HCT116 (cell line): Measurements from ENCODE around the gene NUB1. TPM values are rescaled to one million over a fixed set of nuclear protein-coding genes. Genes with fewer than 3 reads are reported as not detected.

Experiments used
- ATAC-seq: fragments of 200-7000 bp; cut with Tn5 transposase; 2 replicates; pipeline ENCODE4 v1.9.1; 2020; ENCODE audit warnings: mild to moderate bottlenecking, moderate library complexity
- BruUV-seq: library from RNA; stranded (reverse); fragments of 400-500 nt; replicated peaks from 2 replicates; lab custom pipeline; 2021; lab: Mats Ljungman, UMichigan
- CTCF ChIA-PET: fragments of 300-600 bp; sonication (Branson Sonifier 250); formaldehyde crosslinking; loops from one replicate; lab custom pipeline; 2021; ENCODE audit warnings: antibody characterized with exemption; lab: Charles Lee
- POLR2A ChIA-PET: fragments of 300-600, 350-600 bp; sonication (Branson Sonifier 250); formaldehyde crosslinking; loops from one replicate; lab custom pipeline; 2021; ENCODE audit warnings: antibody characterized with exemption; lab: Charles Lee
- RAD21 ChIA-PET, 2 experiments: fragments of 300-600 bp; sonication (Branson Sonifier 250); formaldehyde crosslinking; loops; one replicate each; lab custom pipeline; 2023; ENCODE audit warnings: low total read pairs in 2 of 2; ENCODE audit not compliant: uncharacterized antibody in 2 of 2, unreplicated experiment in 2 of 2, low non-redundant PET in 1 of 2; lab: Charles Lee
- DNase-seq: peaks from one replicate; pipeline ENCODE4 v3.0.0-alpha.2; 2010; ENCODE audit warnings: low read depth, low spot score
- H2AFZ ChIP-seq: fragments of 200-600 bp; shearing (Covaris generic), sonication (generic); 2 replicates; pipeline ENCODE4 v1.6.1; 2017; ENCODE audit warnings: low read depth, mixed run types, mixed read lengths, antibody characterized with exemption, low read length; ENCODE audit not compliant: poor library complexity, severe bottlenecking
- H3K27ac ChIP-seq: 2 replicates; pipeline ENCODE4 v1.5.1; 2012; ENCODE audit warnings: low read depth, low read length
- H3K27me3 ChIP-seq: fragments of 200-600 bp; sonication (generic); 2 replicates; pipeline ENCODE4 v1.6.1; 2016; ENCODE audit warnings: mixed run types, low read length, mixed read lengths; ENCODE audit not compliant: insufficient read depth
- H3K36me3 ChIP-seq, 2 experiments: fragments of 200-500 bp in 1 of 2; fragments of 200-600 bp in 1 of 2; sonication (Bioruptor generic) in 1 of 2; sonication (generic) in 1 of 2; 2 replicates each; pipeline versions ENCODE4 v1.5.1 to v1.6.1; 2014 to 2016; ENCODE audit warnings: low read length in 2 of 2, inconsistent platforms in 1 of 2, mixed read lengths in 1 of 2, mixed run types in 1 of 2; ENCODE audit not compliant: insufficient read depth in 2 of 2, control insufficient read depth in 1 of 2
- H3K4me1 ChIP-seq, 2 experiments: fragments of 200-600 bp in 1 of 2; sonication (generic) in 1 of 2; 2 replicates each; pipeline versions ENCODE4 v1.5.1 to v1.6.1; 2012 to 2017; ENCODE audit warnings: low read length in 2 of 2, inconsistent platforms in 1 of 2, mild to moderate bottlenecking in 1 of 2, mixed read lengths in 1 of 2, mixed run types in 1 of 2, moderate library complexity in 1 of 2; ENCODE audit not compliant: insufficient read depth in 2 of 2, control insufficient read depth in 1 of 2
- H3K4me2 ChIP-seq: fragments of 200-600 bp; sonication (generic); 2 replicates; pipeline ENCODE4 v1.6.1; 2017; ENCODE audit warnings: mixed run types, low read length, mixed read lengths
- H3K4me3 ChIP-seq, 2 experiments: fragments of 200-600 bp in 1 of 2; sonication (generic) in 1 of 2; replicated peaks in 1 of 2; 2 replicates each; pipeline ENCODE4 v1.5.1; 2011 to 2016; ENCODE audit warnings: low read length in 2 of 2, control low read depth in 1 of 2, low read depth in 1 of 2, mild to moderate bottlenecking in 1 of 2, mixed read lengths in 1 of 2, mixed run types in 1 of 2
- H3K79me2 ChIP-seq: fragments of 200-600 bp; sonication (generic); 2 replicates; pipeline ENCODE4 v1.6.1; 2017; ENCODE audit warnings: mild to moderate bottlenecking, mixed run types, low read length, moderate library complexity, mixed read lengths; ENCODE audit not compliant: insufficient read depth
- H3K9ac ChIP-seq: fragments of 200-600 bp; sonication (generic); 2 replicates; pipeline ENCODE4 v1.6.1; 2016; ENCODE audit warnings: low read length, mixed read lengths
- H3K9me2 ChIP-seq: fragments of 200-600 bp; sonication (generic), shearing (Covaris generic); 2 replicates; pipeline ENCODE4 v1.6.1; 2017; ENCODE audit warnings: mixed run types, mild to moderate bottlenecking, moderate library complexity; ENCODE audit not compliant: insufficient read depth
- H3K9me3 ChIP-seq, 2 experiments: fragments of 200-500 bp in 1 of 2; fragments of 200-600 bp in 1 of 2; sonication (Bioruptor generic) in 1 of 2; sonication (generic) in 1 of 2; 2 replicates each; pipeline ENCODE4 v1.6.1; 2014 to 2017; ENCODE audit warnings: low read length in 2 of 2, mixed read lengths in 2 of 2, inconsistent platforms in 1 of 2, low read depth in 1 of 2, mild to moderate bottlenecking in 1 of 2, mixed run types in 1 of 2, moderate library complexity in 1 of 2; ENCODE audit not compliant: control insufficient read depth in 1 of 2, insufficient read depth in 1 of 2
- H4K20me1 ChIP-seq: fragments of 200-600 bp; sonication (generic), shearing (Covaris generic); 2 replicates; pipeline ENCODE4 v1.6.1; 2017; ENCODE audit warnings: mixed run types, mild to moderate bottlenecking, moderate library complexity; ENCODE audit not compliant: insufficient read depth
- CBX3 ChIP-seq: IDR thresholded peaks from 2 replicates; pipeline ENCODE4 v1.6.1; 2012; ENCODE audit warnings: low read depth
- CEBPB ChIP-seq: IDR thresholded peaks from 2 replicates; pipeline ENCODE4 v1.6.1; 2012; ENCODE audit warnings: low read depth
- EGR1 ChIP-seq: IDR thresholded peaks from 2 replicates; pipeline ENCODE4 v1.6.1; 2012; ENCODE audit warnings: low read depth
- EZH2 ChIP-seq: fragments of 200-600 bp; sonication (generic); IDR thresholded peaks from 2 replicates; pipeline ENCODE4 v1.6.1; 2017; ENCODE audit warnings: antibody characterized with exemption, mixed run types
- POLR2A ChIP-seq: IDR thresholded peaks from 2 replicates; pipeline ENCODE4 v1.7.0; 2011; ENCODE audit warnings: borderline replicate concordance; ENCODE audit not compliant: insufficient read depth, insufficient read length; ENCODE audit errors: extremely low read depth
- RAD21 ChIP-seq: IDR thresholded peaks from 2 replicates; pipeline ENCODE4 v1.6.1; 2012; ENCODE audit warnings: low read depth, mild to moderate bottlenecking
- REST ChIP-seq: IDR thresholded peaks from 2 replicates; pipeline ENCODE4 v1.6.1; 2012; ENCODE audit warnings: low read depth
- SIN3A ChIP-seq: IDR thresholded peaks from 2 replicates; pipeline ENCODE4 v1.6.1; 2012; ENCODE audit warnings: low read depth
- TCF7L2 ChIP-seq: IDR thresholded peaks from 2 replicates; pipeline ENCODE4 v1.7.0; 2011; ENCODE audit warnings: borderline replicate concordance, inconsistent platforms; ENCODE audit not compliant: insufficient read depth, insufficient read length; ENCODE audit errors: extremely low read depth
- ZNF274 ChIP-seq: fragments of 200-500 bp; sonication (Bioruptor generic); IDR thresholded peaks from 2 replicates; pipeline ENCODE4 v1.6.1; 2014; ENCODE audit warnings: mild to moderate bottlenecking, low read depth, low read length, inconsistent platforms
- intact Hi-C: fragments of 100-400 bp; cut with micrococcal nuclease; formaldehyde crosslinking; loops from 2 replicates; pipeline ENCODE4 v1.10.0; 2022
- total RNA-seq: library from RNA; stranded (reverse); gene quantifications from one replicate; pipeline ENCODE4 v1.2.1, GENCODE V29; 2021; ENCODE audit not compliant: unreplicated experiment
- TF ChIP-seq, protein P1 (sequence below): IDR thresholded peaks from 2 replicates; pipeline ENCODE4 v1.6.1; 2012

NUB1 gene
- total RNA-seq, 1 experiment from 2014 or later, result 44.0 TPM

DNA sequence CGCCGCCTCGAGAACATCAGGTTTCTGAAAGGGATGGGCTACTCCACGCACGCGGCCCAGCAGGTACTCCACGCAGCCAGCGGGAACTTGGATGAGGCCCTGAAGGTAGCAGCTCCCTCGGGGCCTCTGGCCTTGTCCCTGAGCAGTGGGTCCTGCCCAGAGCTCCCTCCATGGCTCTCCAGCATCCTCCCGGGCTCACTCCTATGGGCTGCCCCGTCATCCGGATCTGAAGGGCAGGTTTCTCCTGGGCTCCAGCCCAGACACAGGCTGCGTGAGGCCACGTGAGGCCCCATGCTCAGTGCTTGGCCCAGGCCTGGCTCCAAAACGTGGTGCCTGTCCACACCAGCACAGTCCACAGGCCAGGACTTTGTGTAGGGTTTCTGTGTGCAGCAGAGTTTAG, 32.5 kb downstream of the NUB1 start:
- intact Hi-C loops, result no loop called here
- Histone ChIP-seq H3K27ac (no peak overlapping the region), H3K4me3 (no peak overlapping the region), H3K9me3 (no peaks in the 10 kb centered on the region), H3K36me3 (no peaks in the 10 kb centered on the region; a peak in 1 of 4 replicates), H3K27me3 (no peaks in the 10 kb centered on the region), H4K20me1 (no peaks in the 10 kb centered on the region), H3K9ac (no peak overlapping the region), H3K4me2 (no peak overlapping the region), H3K9me2 (no peaks in the 10 kb centered on the region), H3K79me2 (no peaks in the 10 kb centered on the region), H3K4me1 (no peaks in the 10 kb centered on the region), H2AFZ (no peak overlapping the region)
- ChIA-PET POLR2A (no interaction called here), RAD21 (no interaction called here), CTCF (no interaction called here)
- ATAC-seq, result no peak
- DNase-seq, result no peak
- BruUV-seq, result no TSS peak
- TF ChIP-seq CBX3, result no peak
- no peak for TF ChIP-seq POLR2A
- TF ChIP-seq SIN3A, result no peak
- TF ChIP-seq ZNF274, result no peak
- TF ChIP-seq, protein P1, sequence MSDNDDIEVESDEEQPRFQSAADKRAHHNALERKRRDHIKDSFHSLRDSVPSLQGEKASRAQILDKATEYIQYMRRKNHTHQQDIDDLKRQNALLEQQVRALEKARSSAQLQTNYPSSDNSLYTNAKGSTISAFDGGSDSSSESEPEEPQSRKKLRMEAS, result no peak
- no peak for TF ChIP-seq RAD21
- TF ChIP-seq REST, result no peak
- TF ChIP-seq EGR1, result no peak
- TF ChIP-seq EZH2, result no peak
- no peak for TF ChIP-seq TCF7L2
- no peak for TF ChIP-seq CEBPB
